Progenitor cell of endocrine pancreas (in vitro differentiated cells): ENCODE measurements around the gene RFX2. TPM values are rescaled to one million over a fixed set of nuclear protein-coding genes. Genes with fewer than 3 reads are reported as not detected.

Source experiments
- DNase-seq: peaks from one replicate; pipeline ENCODE4 v3.0.0; 2021; ENCODE audit warnings: low spot score; ENCODE audit not compliant: unreplicated experiment
- H3K27ac Mint-ChIP-seq: 2 replicates; pipeline ENCODE4 v1.8.0; 2021; ENCODE audit warnings: mild to moderate bottlenecking, moderate library complexity, mixed read lengths
- H3K27me3 Mint-ChIP-seq: 2 replicates; pipeline ENCODE4 v1.8.0; 2021; ENCODE audit warnings: mixed read lengths
- H3K36me3 Mint-ChIP-seq: 2 replicates; pipeline ENCODE4 v1.8.0; 2022; ENCODE audit warnings: mixed read lengths; ENCODE audit not compliant: insufficient read depth
- H3K4me1 Mint-ChIP-seq: 2 replicates; pipeline ENCODE4 v1.8.0; 2021; ENCODE audit warnings: low read depth, mixed read lengths
- H3K4me3 Mint-ChIP-seq: 2 replicates; pipeline ENCODE4 v1.8.0; 2021; ENCODE audit warnings: low read depth, mild to moderate bottlenecking, moderate library complexity, mixed read lengths
- H3K9me3 Mint-ChIP-seq: 2 replicates; pipeline ENCODE4 v1.8.0; 2021; ENCODE audit warnings: low read depth, mixed read lengths
- total RNA-seq: library from RNA; stranded (reverse); gene quantifications from 2 replicates; pipeline ENCODE4 v1.2.1, GENCODE V29; 2021
- TF ChIP-seq, protein P1 (sequence below): fragments of 200-600 bp; sonication (generic); IDR thresholded peaks from one replicate; pipeline ENCODE4 v1.5.0; 2021; ENCODE audit warnings: antibody characterized with exemption, mild to moderate bottlenecking; ENCODE audit not compliant: unreplicated experiment

Gene RFX2
- total RNA-seq, 1 donor from 2014 or later, result 24.2 TPM

DNA sequence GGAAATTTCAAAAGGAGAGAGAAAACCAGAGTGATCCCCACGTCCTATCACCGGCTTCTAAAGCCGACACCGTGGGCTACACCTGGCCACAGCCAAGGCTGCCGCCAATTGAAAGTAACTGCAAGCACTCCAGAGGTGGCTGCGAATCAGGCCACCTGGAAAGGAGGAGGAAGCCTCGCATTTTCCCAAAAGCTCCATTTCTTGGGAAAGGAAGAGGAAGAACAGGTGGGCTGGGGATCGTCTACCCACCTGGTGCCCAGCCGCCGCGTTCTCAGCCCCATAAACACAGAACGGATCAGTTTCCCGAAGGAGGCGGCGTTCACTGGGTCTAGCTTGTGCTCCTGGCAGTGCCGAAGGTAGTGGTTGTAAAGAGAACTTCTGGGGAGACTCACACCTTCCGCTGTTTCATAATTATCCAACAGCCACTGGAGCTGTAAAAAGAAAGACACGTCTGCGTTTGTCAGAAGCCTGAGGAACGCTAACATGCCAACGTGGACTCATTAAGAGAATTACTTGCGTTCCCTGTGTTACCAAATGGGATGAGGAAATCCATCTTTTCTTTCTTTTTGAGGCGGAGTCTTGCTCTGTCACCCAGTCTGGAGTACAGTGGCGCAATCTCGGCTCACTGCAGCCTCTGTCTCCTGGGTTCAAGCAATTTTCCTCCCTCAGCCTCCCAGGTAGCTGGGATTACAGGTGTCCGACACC is 94.3 kb downstream of the RFX2 start:
- Mint-ChIP-seq H3K27ac (no peak overlapping the region), H3K4me3 (no peak overlapping the region), H3K27me3 (no peaks in the 10 kb centered on the region), H3K9me3 (no peaks in the 10 kb centered on the region), H3K4me1 (peaks cover 16% of the 10 kb centered on the region), H3K36me3 (peaks cover 8% of the 10 kb centered on the region)
- DNase-seq, result no peak
- TF ChIP-seq, protein P1, sequence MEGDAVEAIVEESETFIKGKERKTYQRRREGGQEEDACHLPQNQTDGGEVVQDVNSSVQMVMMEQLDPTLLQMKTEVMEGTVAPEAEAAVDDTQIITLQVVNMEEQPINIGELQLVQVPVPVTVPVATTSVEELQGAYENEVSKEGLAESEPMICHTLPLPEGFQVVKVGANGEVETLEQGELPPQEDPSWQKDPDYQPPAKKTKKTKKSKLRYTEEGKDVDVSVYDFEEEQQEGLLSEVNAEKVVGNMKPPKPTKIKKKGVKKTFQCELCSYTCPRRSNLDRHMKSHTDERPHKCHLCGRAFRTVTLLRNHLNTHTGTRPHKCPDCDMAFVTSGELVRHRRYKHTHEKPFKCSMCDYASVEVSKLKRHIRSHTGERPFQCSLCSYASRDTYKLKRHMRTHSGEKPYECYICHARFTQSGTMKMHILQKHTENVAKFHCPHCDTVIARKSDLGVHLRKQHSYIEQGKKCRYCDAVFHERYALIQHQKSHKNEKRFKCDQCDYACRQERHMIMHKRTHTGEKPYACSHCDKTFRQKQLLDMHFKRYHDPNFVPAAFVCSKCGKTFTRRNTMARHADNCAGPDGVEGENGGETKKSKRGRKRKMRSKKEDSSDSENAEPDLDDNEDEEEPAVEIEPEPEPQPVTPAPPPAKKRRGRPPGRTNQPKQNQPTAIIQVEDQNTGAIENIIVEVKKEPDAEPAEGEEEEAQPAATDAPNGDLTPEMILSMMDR, result no peak

DNA sequence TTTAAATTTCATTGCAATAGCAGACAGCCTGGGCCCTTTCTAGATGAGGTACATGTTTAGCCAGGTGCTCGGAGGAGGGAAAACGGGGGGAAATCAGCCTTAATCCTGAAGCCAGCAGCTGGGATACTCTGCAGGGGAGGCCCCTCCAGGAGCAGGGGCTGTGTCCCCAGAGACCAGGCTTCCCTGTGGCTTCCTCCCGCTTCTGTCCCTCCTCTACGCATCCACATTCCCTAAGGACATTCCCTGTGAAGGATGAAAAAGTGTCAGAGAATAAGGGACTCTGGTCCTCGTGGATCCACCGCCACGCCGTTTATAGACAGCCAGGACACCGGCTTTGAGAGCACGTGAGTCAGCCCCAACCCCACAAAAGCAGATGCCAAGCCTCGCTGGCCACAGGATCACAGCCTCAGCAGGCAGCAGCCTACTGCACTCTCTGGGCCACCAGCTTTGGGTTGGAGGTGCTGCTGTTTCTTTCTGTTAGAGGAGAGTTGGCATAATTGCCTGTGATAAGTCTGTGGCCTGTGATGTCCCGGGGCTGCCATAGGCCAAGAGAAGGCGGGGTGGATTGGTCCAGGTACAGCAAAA is 95.7 kb downstream of the RFX2 start:
- peaks cover 3% of the 10 kb centered on the region for H3K4me1 Mint-ChIP-seq
- no peaks in the 10 kb centered on the region for H3K9me3 Mint-ChIP-seq
- H3K27me3 Mint-ChIP-seq, result no peaks in the 10 kb centered on the region

DNA sequence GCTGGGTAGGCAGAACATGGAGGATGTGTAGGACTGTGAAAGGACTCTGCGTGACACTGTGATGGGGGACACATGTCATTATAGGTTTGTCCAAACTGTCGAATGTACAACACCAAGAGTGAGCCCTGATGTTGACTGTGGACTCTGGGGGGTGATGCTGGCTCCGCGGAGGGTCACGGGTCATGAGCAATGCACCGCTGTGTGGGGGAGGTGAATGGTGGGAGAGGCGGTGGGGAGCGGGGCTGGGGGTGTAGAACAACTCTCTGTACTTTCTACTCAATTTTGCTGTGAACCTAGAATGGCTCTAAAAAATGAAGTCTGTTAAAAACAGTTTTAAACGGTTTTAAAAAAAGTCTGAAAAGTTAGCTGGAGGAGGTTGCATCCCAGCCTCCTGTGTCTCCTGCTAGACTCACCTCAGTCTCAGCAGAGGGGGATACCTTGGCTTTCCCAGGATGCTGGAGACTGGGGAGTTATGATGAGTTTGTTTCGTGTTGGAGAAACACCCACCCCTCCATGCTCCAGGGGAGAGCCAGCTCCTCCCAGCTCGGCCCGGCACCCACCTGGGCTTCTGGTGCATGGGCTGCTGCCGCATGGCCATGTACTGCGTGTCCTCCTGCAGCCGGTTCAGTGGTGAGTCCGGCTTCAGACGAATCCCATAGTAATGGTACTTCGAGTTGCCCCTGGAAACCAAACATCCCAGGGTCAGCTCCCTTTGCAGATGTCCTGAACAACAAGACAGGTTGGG is 97.7 kb downstream of the RFX2 start:
- no peaks in the 10 kb centered on the region for H3K27me3 Mint-ChIP-seq
- TF ChIP-seq, protein P1, result no peak
- no peaks in the 10 kb centered on the region for H3K4me1 Mint-ChIP-seq
- no peaks in the 10 kb centered on the region for H3K9me3 Mint-ChIP-seq
- H3K27ac Mint-ChIP-seq, result peak overlapping the region; percentile 18
- H3K36me3 Mint-ChIP-seq, result peaks cover 11% of the 10 kb centered on the region
- DNase-seq, result no peak
- no peak overlapping the region for H3K4me3 Mint-ChIP-seq

More for the DNA sequence above, 95.7 kb downstream of the RFX2 start:
- DNase-seq, result no peak
- Mint-ChIP-seq H3K36me3 (peaks cover 10% of the 10 kb centered on the region), H3K27ac (no peak overlapping the region), H3K4me3 (no peak overlapping the region)
- TF ChIP-seq, protein P1, result no peak

DNA sequence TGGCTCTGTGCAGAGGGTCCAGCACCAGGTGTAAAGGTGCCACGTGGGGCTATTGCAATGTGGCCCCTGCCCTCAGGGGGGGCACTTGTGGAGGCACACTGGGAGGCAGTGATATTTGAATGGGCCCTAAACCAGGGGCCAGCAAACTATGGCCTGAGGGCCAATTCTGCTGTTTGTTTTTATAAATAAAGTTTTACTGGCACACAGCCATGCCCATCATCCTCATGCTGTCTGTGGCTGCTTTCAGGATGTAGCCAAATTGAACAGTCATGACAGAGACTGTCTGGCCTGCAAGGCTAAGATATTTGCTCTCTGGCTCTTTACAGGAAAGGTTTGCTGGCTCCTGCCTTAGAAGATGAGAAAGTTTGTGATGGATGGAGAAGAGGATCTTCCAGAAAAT is 98.5 kb downstream of the RFX2 start:
- no peak for DNase-seq
- Mint-ChIP-seq H3K9me3 (no peaks in the 10 kb centered on the region), H3K27me3 (no peaks in the 10 kb centered on the region), H3K4me3 (no peak overlapping the region), H3K4me1 (no peaks in the 10 kb centered on the region), H3K27ac (no peak overlapping the region), H3K36me3 (peaks cover 12% of the 10 kb centered on the region)
- TF ChIP-seq, protein P1, result no peak

DNA sequence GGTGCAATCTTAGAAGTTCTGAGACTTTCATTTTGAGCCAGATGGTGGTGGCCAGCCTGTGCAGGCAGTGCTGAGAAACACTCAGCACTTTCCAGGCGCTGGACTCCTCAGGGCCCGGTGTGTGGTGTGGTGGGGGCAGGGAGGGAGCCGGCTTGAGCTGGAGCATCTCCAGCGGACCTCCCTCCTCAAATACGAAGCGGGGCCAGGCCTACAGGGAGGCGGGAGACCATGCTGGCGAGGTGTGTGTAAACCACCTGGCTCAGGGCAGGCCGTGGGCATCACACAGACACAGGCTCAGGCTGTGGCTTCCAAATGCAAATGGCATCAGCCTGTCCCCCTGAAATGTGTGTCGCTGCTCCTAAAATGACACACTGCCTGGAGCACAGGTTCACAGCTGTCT is 99.1 kb downstream of the RFX2 start:
- Mint-ChIP-seq H3K4me3 (no peak overlapping the region), H3K27ac (no peak overlapping the region), H3K36me3 (peaks cover 14% of the 10 kb centered on the region), H3K4me1 (no peaks in the 10 kb centered on the region), H3K9me3 (no peaks in the 10 kb centered on the region), H3K27me3 (no peaks in the 10 kb centered on the region)
- TF ChIP-seq, protein P1, result no peak
- DNase-seq, result no peak
